VCaP (cell line): ENCODE results near the gene NME8.

Experiments
- H3K27ac ChIP-seq: fragments of 450-650 bp; 2 replicates; pipeline ENCODE4 v1.5.1; 2017
- TF ChIP-seq, protein P1 (sequence below): fragments of 450-650 bp; conservative IDR thresholded peaks from 2 replicates; pipeline ENCODE4 v1.5.1; 2017; ENCODE audit warnings: mild to moderate bottlenecking, moderate library complexity

NME8 gene

DNA sequence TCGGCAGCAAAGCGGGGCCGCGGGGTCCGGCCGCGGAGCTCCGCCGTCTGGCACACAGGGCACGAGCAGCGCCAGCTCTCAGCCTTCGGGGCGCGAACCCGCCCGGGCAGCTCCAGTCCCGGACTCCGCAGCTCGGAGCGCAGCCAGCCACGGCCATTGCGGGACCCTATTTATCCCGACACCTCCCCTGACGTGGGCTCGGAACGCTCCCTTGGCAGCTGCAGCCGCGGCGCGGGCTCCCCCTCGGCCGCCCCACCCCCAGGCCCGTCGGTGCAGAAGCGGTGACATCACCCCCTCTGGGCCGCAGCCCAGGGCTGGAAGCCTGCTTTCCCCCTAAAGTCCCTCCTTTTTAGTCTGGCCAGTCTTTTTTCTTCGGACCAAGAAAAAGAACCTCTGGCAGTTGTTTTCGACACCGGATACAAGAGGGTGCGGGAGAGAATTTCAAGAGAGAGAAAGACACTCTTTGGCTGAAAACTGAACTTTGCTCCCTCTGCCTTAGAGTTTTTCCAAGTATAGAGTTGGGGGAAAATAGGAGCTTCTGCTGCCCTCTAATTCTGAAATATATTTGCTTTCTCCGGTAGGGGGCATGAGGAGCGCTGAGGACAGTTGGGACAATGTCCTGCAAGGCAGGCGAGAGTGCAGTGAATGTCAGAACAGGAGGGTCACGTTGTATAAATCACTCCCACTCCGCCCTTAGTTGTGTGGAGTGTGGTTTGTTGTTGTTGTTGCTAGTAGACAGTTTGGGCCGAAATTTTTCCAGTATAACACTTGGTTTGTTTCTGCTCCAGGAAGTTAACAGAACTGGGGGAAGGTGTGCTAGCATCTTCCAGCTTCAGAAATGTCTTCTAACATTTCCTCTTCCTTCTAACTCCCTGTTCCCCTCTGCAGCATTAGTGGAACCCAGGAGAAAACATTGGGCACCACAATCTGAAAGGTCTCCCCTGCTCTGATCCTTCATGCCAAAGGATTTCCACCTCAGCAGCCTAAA is 68.6 kb downstream of the NME8 start, which contains the start of gene SFRP4:
TSS of gene SFRP4 (minus strand) at position 145 of the 988 bp plus-strand sequence. CDS start 280 bp downstream, outside the sequence.
- peak within 1 kb of the TSS; percentile 35; the same call in 1 of the 2 replicates for H3K27ac ChIP-seq
- TF ChIP-seq, protein P1, sequence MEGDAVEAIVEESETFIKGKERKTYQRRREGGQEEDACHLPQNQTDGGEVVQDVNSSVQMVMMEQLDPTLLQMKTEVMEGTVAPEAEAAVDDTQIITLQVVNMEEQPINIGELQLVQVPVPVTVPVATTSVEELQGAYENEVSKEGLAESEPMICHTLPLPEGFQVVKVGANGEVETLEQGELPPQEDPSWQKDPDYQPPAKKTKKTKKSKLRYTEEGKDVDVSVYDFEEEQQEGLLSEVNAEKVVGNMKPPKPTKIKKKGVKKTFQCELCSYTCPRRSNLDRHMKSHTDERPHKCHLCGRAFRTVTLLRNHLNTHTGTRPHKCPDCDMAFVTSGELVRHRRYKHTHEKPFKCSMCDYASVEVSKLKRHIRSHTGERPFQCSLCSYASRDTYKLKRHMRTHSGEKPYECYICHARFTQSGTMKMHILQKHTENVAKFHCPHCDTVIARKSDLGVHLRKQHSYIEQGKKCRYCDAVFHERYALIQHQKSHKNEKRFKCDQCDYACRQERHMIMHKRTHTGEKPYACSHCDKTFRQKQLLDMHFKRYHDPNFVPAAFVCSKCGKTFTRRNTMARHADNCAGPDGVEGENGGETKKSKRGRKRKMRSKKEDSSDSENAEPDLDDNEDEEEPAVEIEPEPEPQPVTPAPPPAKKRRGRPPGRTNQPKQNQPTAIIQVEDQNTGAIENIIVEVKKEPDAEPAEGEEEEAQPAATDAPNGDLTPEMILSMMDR = peak; percentile 89

DNA sequence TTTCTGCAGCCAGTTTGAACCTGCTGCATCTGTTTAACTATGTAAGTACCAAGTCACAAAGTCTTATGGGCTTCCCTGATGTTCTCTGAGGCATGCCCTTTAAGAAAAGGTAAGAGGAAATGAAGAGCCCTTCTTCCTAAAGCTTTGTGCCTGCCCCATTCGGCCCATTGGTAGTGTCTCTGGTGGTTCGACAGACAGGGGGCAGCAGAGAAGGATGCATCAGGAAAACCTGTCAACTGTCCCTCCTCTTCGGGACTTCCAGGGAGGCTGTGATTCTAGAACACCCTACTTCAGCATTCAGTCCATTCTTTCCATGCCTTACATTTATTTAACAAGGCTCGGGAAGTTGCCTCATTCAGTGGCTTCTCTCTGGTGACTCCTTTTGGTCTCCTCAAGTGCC is 70.1 kb downstream of the NME8 start:
- H3K27ac ChIP-seq = no peak overlapping the region
- TF ChIP-seq, protein P1 = no peak

DNA sequence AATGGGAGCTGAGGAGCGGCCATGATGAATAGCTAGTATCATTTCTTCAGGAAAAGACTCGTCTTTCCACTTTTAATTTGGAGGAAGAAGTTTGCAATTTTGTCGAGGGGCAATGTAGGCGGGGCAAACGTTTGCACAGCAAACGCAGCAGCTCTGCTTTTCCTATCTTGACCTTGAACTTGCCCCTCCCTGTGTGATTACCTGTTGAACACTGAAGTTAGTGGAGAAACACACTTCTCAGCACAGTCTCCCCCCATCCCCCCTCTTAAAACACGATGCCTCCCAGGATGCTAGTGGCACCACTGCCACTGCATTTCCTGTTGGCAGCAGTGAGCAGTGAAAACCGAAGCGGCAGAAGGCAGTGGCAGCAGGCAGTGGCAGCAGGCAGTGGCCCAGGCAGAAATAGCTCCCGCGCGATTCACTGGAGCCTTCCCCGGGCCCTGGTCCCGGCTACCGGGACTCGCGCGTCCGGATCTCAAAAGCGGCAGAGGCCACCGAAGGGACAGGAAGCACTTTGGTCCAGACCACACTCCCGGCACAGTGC is 72.0 kb downstream of the NME8 start, which contains the start of gene EPDR1:
TSS of gene EPDR1 (plus strand) at position 336 of the 544 bp plus-strand sequence. CDS start 300 bp downstream, outside the sequence.
- peak within 1 kb of the TSS; percentile 97 for H3K27ac ChIP-seq
- TF ChIP-seq, protein P1 = peak; percentile 73

DNA sequence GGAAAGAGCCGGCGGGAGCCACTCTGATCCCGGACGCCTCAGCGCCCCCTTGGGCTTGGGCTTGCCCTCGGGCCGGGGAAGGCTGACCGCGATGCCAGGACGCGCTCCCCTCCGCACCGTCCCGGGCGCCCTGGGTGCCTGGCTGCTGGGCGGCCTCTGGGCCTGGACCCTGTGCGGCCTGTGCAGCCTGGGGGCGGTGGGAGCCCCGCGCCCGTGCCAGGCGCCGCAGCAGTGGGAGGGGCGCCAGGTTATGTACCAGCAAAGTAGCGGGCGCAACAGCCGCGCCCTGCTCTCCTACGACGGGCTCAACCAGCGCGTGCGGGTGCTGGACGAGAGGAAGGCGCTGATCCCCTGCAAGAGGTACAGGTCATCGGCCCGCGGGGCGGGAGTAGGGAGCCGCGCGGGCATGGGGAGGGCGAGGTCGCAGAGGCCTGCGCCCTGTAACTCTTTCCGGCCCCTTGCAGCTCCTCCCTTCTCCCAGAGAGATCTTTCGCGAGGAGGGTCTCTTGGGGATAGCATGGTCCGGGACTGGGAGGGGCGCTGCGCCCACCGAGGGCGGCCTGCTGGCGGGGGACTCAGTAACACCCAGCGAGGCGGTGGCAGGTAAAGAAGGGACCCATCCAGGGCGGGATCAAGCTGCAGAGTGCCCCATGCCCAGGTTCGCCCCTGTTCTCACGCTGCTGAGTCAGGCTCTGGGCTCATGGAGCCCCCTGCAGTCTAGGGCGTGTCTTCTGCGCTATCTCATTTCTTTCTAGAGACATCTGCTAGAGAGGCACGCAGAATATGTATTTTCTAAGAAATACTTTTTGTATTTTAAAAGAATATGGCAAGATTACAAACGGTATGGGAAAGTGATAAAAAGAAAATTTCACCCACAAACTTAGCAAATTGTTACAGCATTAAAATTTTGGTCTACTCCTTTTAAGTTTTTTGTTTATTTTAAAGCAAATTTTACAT is 72.7 kb downstream of the NME8 start:
- H3K27ac ChIP-seq = peak overlapping the region; percentile 97
- TF ChIP-seq, protein P1 = peak; percentile 30; the same call in 1 of the 2 replicates

DNA sequence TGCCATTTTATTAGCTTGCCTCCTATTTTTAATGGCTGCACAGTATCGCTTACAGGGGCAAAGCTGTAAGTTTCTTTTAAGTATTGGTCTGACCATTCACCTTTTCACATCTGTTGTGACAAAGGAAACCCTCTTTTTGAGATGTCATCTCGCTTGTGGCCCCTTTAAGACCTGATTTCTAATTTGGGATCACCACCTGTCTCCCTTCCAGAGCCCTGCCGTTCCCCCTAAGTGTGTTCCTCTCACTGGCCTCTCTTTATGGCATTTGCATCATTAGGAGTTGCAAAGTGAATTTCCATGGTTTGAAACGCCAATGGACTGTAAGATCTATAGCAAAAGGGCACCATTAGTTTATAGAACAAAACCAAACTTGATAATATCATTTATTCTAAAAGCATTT is 73.5 kb downstream of the NME8 start:
- peak overlapping the region; percentile 97 for H3K27ac ChIP-seq
- TF ChIP-seq, protein P1 = no peak

DNA sequence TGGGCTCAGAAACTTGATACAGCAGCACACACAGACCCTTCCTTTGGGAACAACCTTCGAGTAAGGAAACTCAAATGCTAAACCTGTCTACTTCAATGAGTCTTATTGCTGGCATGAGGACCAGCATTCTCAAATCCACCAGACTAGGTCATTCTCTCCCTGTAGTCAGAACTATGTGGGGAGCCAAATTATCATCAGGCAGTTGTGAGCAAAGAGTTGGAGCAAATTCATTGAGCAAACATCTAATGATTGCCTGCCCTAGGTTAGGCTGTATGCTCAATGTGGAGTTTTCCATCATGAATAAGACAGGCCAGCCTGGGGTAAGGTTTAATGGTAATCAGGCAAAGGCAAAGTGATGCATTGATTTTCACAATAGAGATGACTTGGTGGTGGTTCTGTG is 75.6 kb downstream of the NME8 start:
- TF ChIP-seq, protein P1 = no peak
- no peak overlapping the region for H3K27ac ChIP-seq
